GM12878 (cell line): Measurements from ENCODE around the gene BUB1. TPM values are rescaled to one million over a fixed set of nuclear protein-coding genes. Genes with fewer than 3 reads are reported as not detected.
"Not testable (repeated sequence)": the region's sequence is repeated elsewhere in the genome, so short reads cannot be mapped to it uniquely, and the experiment has no call there.

Experiments
- ATAC-seq: fragments of 200-7000 bp; cut with Tn5 transposase; 3 replicates; pipeline ENCODE4 v1.9.1; 2020; ENCODE audit warnings: mild to moderate bottlenecking, moderate library complexity
- BruUV-seq: library from RNA; stranded (reverse); fragments of 400-500 nt; replicated peaks from 2 replicates; lab custom pipeline; 2021; lab: Mats Ljungman, UMichigan
- CTCF ChIA-PET: fragments of 300-600 bp; sonication (Branson Sonifier 250); formaldehyde crosslinking; extraction: SDS; loops from one replicate; lab custom pipeline; 2021; ENCODE audit warnings: inconsistent platforms; lab: Yijun Ruan, JAX
- POLR2A ChIA-PET: fragments of 350-600 bp; formaldehyde crosslinking; extraction: SDS; loops from one replicate; lab custom pipeline; 2021; ENCODE audit warnings: inconsistent platforms; lab: Charles Lee
- RAD21 ChIA-PET: fragments of 300-600 bp; sonication (Branson Sonifier 250); formaldehyde crosslinking; loops from one replicate; lab custom pipeline; 2023; ENCODE audit warnings: antibody characterized with exemption; ENCODE audit not compliant: unreplicated experiment; lab: Charles Lee
- SMC1A ChIA-PET: fragments of 300-600 bp; sonication (Branson Sonifier 250); formaldehyde crosslinking; loops from one replicate; lab custom pipeline; 2023; ENCODE audit not compliant: unreplicated experiment, uncharacterized antibody; lab: Charles Lee
- DNase-seq: peaks from one replicate; pipeline ENCODE4 v3.0.0-alpha.2; 2011; ENCODE audit warnings: low read depth, low spot score
- FAIRE-seq: peaks from 3 replicates; lab custom pipeline; 2011; peaks lifted over from hg19 to GRCh38; lab: Jason Lieb, UNC
- H2AFZ ChIP-seq: 2 replicates; pipeline ENCODE4 v1.6.0; 2011; ENCODE audit warnings: low read depth, low read length, control low read depth; ENCODE audit not compliant: control insufficient read depth
- H3K27ac ChIP-seq: 2 replicates; pipeline ENCODE4 v1.5.1; 2011; ENCODE audit warnings: control low read depth; ENCODE audit not compliant: control insufficient read depth, insufficient read depth
- H3K27me3 ChIP-seq, 2 experiments: replicated peaks in 1 of 2; 2 replicates each; pipeline versions ENCODE4 v1.6.0 to v1.6.1; 2011; ENCODE audit warnings: low read length in 1 of 2; ENCODE audit not compliant: control insufficient read depth in 2 of 2, insufficient read depth in 2 of 2
- H3K36me3 ChIP-seq, 2 experiments: 2 replicates each; pipeline ENCODE4 v1.5.1; 2011; ENCODE audit warnings: low read length in 1 of 2; ENCODE audit not compliant: control insufficient read depth in 2 of 2, insufficient read depth in 2 of 2
- H3K4me1 ChIP-seq: 2 replicates; pipeline ENCODE4 v1.6.1; 2011; ENCODE audit warnings: mild to moderate bottlenecking, low read length, moderate library complexity, mixed read lengths; ENCODE audit not compliant: control insufficient read depth, insufficient read depth
- H3K4me2 ChIP-seq: 2 replicates; pipeline ENCODE4 v1.6.0; 2011; ENCODE audit warnings: control low read depth; ENCODE audit not compliant: control insufficient read depth, insufficient read depth
- H3K4me3 ChIP-seq: fragments of 200-600 bp; sonication (generic); 2 replicates; pipeline ENCODE4 v1.5.1; 2016
- H3K79me2 ChIP-seq: 2 replicates; pipeline ENCODE4 v1.6.0; 2011; ENCODE audit warnings: low read length; ENCODE audit not compliant: control insufficient read depth, insufficient read depth
- H3K9ac ChIP-seq: 2 replicates; pipeline ENCODE4 v1.8.0; 2011; ENCODE audit warnings: low read length, control low read depth, mixed read lengths; ENCODE audit not compliant: control insufficient read depth, insufficient read depth
- H3K9me3 ChIP-seq: replicated peaks from 3 replicates; pipeline ENCODE4 v1.5.1; 2011; ENCODE audit warnings: mild to moderate bottlenecking, low read length; ENCODE audit not compliant: control insufficient read depth, insufficient read depth
- H4K20me1 ChIP-seq: 2 replicates; pipeline ENCODE4 v1.6.0; 2011; ENCODE audit not compliant: control insufficient read depth, insufficient read depth
- BACH1 ChIP-seq: fragments of 450-650 bp; IDR thresholded peaks from 2 replicates; pipeline ENCODE4 v1.6.1; 2017; ENCODE audit warnings: mild to moderate bottlenecking, borderline replicate concordance
- ETV6 ChIP-seq, 2 experiments: fragments of 450-650 bp in 1 of 2; IDR thresholded peaks in 1 of 2; conservative IDR thresholded peaks in 1 of 2; 2 replicates each; pipeline ENCODE4 v1.6.1; 2014; ENCODE audit warnings: antibody characterized with exemption in 1 of 2, borderline replicate concordance in 1 of 2, low read depth in 1 of 2, mild to moderate bottlenecking in 1 of 2, moderate library complexity in 1 of 2
- MAX ChIP-seq: IDR thresholded peaks from 2 replicates; pipeline ENCODE4 v1.6.1; 2012; ENCODE audit warnings: low read depth, low read length, improper control_type of control experiment
- MEF2B ChIP-seq: fragments of 450-650 bp; IDR thresholded peaks from 2 replicates; pipeline ENCODE4 v1.6.1; 2018; ENCODE audit warnings: mild to moderate bottlenecking, moderate library complexity; ENCODE audit not compliant: partially characterized antibody, poor library complexity, severe bottlenecking
- WGBS: methylation state at CpG from one replicate; pipeline ENCODE4 v1.1.6; 2016; ENCODE audit warnings: low lambda C conversion rate; ENCODE audit not compliant: insufficient replicate concordance, insufficient coverage; ENCODE audit errors: missing lambda C conversion rate; 5-methylcytosine and 5-hydroxymethylcytosine counted together
- in situ Hi-C: fragments of 300-500 bp; cut with MboI; formaldehyde crosslinking; loops from 9 replicates; pipeline ENCODE4 v1.14.3; 2018; ENCODE audit warnings: mixed read lengths
- intact Hi-C: fragments of 100-400 bp; cut with micrococcal nuclease; formaldehyde crosslinking; loops from one replicate; pipeline ENCODE4 v1.14.2; 2022; ENCODE audit not compliant: unreplicated experiment
- polyA plus RNA-seq, 11 experiments: library from polyadenylated mRNA; depleted of rRNA in 4 of 11; unstranded in 6 of 11; stranded (reverse) in 5 of 11; fragments of >200 nt; fragmentation: Nextera tagmentation in 4 of 11; fragmentation: Illumina TruSeq in 1 of 11; extraction: Ambion mirVana in 4 of 11; extraction: Trizol in 1 of 11; gene quantifications; 1 replicate in 1 of 11; 2 replicates in 10 of 11; pipeline versions ENCODE4 v1.2.1 to v1.2.3, GENCODE V29; 2011 to 2016; ENCODE audit warnings: inconsistent platforms in 2 of 11, missing spikeins in 2 of 11, low read depth in 1 of 11
- total RNA-seq, 4 experiments: library from RNA; depleted of rRNA in 3 of 4; stranded (reverse); fragments of >200 nt in 3 of 4; fragmentation: Illumina TruSeq in 1 of 4; extraction: Trizol in 1 of 4; gene quantifications; 2 replicates each; pipeline versions ENCODE4 v1.2.1 to v1.2.3, GENCODE V29; 2013 to 2021

The BUB1 gene
- total and polyA plus RNA-seq, 10 of the 15 experiments (the other 5 are each of a cell fraction or from before 2014, with no cell fraction given) = 52.4 to 142 (median 88.9) TPM

- CTCF ChIA-PET = interaction anchor here (1.3 kb wide), 2 partner anchors 17 to 52 kb away, joined by 3 to 4 read pairs; no protein-coding TSS in a partner anchor
- ATAC-seq (no peak), FAIRE-seq (no peak), DNase-seq (no peak)
- no peak overlapping the region for H3K4me3 ChIP-seq
- SMC1A ChIA-PET = interaction anchor here (1.1 to 2.9 kb wide), 6 partner anchors 10 to 46 kb away, joined by 3 to 9 read pairs (median 4); no protein-coding TSS in a partner anchor
- WGBS = 26% methylated on average over 2 of the region's 2 CpGs
- no peaks in the 10 kb centered on the region for H4K20me1 ChIP-seq
- H3K4me1 ChIP-seq = no peaks in the 10 kb centered on the region
- no TSS peak for BruUV-seq
- no peaks in the 10 kb centered on the region for H3K79me2 ChIP-seq
- H3K27me3 ChIP-seq = no peaks in the 10 kb centered on the region
- intact Hi-C loops = no loop called here
- H3K27ac ChIP-seq = no peak overlapping the region
- no peak overlapping the region for H2AFZ ChIP-seq
- TF ChIP-seq MEF2B = no peak
- TF ChIP-seq MAX = no peak
- TF ChIP-seq ETV6 (conservative IDR thresholded peaks at IDR 0.05 in 1 of 2, IDR thresholded peaks at IDR 0.05 in 1 of 2; ENCODE audit: borderline replicate concordance in 1 of 2, low read depth in 1 of 2) = no peak
- TF ChIP-seq BACH1 = no peak
- H3K9ac ChIP-seq = no peak overlapping the region
- RAD21 ChIA-PET = interaction anchor here (0.9 to 1.7 kb wide), 3 partner anchors 29 to 46 kb away, joined by 3 to 4 read pairs (median 4); partner anchors contain the start of gene ACOXL
- POLR2A ChIA-PET = no interaction called here
- no peak overlapping the region for H3K4me2 ChIP-seq
- H3K36me3 ChIP-seq = no peaks in the 10 kb centered on the region
- in situ Hi-C loops = no loop called here
- H3K9me3 ChIP-seq = no peaks in the 10 kb centered on the region
These were observed 24.9 kb upstream of the BUB1 start for GRCh38 chr2:110702514-110703380.

GRCh38 chr2:110698253-110698652 lies 20.4 kb upstream of the BUB1 start:
- H3K79me2 ChIP-seq, intact Hi-C loops, H3K27ac ChIP-seq, H3K4me2 ChIP-seq, in situ Hi-C loops, ATAC-seq, BruUV-seq, SMC1A ChIA-PET, H4K20me1 ChIP-seq, DNase-seq, CTCF ChIA-PET, H3K27me3 ChIP-seq, POLR2A ChIA-PET, RAD21 ChIA-PET, H3K9me3 ChIP-seq, FAIRE-seq, H3K4me1 ChIP-seq, H2AFZ ChIP-seq, H3K4me3 ChIP-seq, H3K9ac ChIP-seq, H3K36me3 ChIP-seq: not testable (repeated sequence)
- WGBS = no CpG with 5 or more reads among the region's 6 CpGs
